HG02885 (cell line): ENCODE results near the gene FOXC2.

Source experiments
- ATAC-seq: cut with Tn5 transposase; IDR thresholded peaks from one replicate; pipeline ENCODE4 v1.9.1; 2021; ENCODE audit warnings: mild to moderate bottlenecking; ENCODE audit not compliant: unreplicated experiment, poor library complexity

The FOXC2 gene

DNA sequence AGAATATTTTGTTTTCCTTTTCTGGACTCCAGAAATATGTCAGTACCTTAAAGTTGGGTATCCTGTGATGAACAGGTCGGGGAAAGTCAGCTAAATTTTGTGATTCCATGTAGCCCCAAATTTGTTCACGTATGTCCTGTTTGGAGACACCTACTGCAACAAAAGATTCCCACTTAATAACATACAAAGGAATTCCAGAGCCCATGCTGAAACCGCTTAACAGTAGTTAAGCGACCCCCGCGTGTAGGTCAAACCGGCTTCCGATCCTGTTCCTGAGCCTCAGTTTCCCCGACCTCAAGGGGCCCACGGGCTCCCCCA lies 12.1 kb upstream of the FOXC2 start:
- no peak for ATAC-seq

GRCh38 chr16:86554917-86555703 lies 11.5 kb upstream of the FOXC2 start, which contains the start of gene MTHFSD:
Gene MTHFSD (minus strand): TSS chr16:86555235. CDS start chr16:86555184, 51 bp downstream.
- ATAC-seq: peak; percentile 92

DNA sequence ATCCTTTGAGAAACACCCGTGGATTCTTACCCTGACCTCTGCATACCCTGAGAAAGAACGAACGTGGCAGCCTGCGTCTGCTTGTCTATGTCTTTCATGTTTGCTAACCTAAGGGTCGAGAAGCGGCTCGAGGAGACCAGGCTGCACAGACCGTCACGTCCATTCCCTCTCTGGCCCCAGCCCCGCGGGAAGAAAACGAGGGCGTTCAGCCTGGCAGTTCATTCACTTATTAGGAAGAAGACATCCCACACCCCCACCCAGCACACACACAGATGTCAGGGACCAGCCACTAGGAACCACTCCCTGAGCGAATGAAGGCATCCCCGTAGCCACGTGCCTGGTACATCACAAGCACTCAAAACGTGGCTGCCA lies 10.9 kb upstream of the FOXC2 start:
- ATAC-seq: no peak

GRCh38 chr16:86556576-86556975 lies 10.1 kb upstream of the FOXC2 start:
- no peak for ATAC-seq

DNA sequence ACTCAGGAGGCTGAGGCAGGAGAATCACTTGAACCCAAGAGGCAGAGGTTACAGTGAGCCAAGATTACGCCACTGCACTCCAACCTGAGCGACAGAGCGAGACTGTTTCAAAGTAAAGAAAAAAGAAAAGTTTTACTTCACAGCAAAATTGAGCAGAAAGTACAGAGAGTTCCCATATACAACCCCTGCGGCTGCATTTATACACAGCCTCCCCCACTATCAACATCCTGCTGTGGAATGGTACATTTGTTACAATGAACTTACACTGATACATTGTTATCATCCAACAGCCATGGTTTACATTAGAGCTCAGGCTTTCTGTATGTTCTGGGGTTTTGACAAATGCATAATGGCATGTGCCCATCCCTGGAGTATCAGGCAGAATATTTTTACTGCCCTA lies 9.0 kb upstream of the FOXC2 start:
- ATAC-seq: no peak

DNA sequence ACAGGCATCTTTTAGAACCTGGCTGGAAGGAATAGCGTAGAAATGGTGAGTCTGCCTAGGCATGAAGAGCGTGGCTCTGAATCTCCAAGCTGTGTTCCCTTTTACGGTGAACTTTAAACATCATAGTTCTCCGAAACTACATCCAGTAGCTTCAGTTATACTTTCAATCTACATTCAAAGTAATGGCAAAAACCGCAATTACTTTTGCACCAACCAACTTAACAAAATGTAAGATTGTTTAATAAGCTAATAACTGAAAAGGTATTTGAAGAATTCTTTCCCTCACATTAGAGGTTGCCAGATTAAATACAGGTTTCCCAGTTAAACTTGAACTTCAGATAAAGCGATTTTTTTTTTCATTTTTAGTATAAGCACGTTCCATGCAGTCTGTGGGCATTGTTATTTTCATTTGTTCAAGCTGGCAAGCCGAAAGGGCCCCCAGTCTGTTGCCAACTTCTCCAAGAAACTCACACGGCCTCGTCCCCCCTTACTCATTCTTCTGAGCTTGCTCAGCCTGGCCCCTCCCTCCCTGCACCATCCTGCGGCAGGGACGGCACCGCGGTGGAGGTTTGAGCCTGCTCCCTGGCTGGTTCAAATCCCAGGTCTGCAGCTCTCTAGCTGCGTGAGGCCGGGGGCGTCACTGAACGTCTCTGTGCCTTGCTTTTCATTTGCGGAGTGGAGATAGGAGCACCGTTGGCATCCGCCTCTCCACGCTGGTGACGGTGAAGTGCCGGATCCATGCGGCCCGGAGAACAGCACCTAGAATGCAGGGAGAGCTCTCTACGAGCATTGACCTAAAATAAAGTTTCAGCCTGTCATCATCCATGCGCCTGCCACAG lies 8.1 kb upstream of the FOXC2 start:
- no peak for ATAC-seq

GRCh38 chr16:86559802-86560305 lies 6.8 kb upstream of the FOXC2 start:
- no peak for ATAC-seq

GRCh38 chr16:86562356-86562755 lies 4.3 kb upstream of the FOXC2 start:
- ATAC-seq: no peak

DNA sequence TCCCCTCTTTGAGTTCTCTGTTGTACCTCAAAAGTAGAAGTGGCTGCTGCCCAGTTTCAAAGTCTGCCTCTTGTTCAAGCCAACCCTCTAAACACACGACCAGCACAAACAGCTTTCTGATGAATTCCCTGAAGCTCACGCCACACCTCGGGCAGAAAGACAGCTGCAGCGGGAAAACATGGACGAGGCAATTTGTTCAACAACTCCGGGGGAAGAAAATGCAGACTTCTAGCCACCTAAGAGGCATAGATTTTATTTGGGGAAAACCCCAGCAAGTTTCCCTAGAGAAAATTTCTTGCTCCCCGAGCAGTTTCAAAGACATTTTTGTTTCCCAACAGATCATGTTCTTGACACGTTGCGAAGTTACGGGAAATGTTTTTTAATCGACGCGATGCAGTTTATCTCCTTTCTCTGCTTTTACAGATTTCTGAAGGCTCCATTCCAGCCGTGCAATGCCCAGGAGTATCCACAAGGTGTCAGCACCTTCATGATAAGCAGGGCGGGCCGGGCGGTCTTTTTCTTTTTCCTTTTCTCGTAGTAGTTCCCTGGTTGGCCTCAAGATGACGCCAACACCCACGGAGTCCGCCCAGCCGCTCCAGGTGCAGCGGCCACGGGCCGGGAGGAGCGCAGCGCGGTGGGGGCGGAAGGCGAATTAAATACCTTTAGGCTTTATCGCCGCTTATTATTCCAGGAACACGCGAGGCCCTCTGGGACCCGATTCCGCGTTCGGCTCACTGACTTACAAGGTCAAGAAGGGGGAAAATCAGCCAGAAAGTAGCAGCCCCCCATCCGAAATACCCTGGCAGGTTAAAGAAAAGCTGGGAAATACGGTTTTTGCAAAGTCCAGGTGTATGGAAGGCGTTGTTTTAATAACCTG lies 2.9 kb upstream of the FOXC2 start:
- peak; percentile 73 for ATAC-seq

DNA sequence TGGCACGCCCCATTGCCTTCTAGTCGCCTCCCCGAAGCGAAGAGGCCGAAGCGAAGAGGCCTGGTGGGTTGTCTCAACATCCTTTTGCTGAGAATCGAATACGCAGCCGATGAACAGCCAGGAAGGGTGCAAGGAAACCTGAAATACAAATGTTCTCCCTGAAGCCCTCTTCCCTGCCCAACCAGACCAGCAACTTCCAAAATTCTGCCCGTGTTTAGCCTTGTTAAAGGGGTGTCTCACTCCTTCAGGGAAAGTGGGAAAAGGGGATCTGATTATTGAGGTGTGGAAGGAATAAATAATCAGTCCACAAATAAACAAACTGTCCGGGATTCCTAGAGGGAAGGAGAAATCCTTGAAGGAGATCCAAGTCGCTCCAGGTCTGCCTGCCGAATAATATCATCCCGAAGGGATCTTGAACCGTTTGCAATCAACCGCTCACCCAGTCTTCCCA lies 1.4 kb upstream of the FOXC2 start:
- no peak for ATAC-seq

GRCh38 chr16:86565644-86566511 lies 751 bp upstream of the FOXC2 start:
- no peak for ATAC-seq

- ATAC-seq: no peak
Observed at GRCh38 chr16:86566966-86567700, 504 bp downstream of the FOXC2 start.

DNA sequence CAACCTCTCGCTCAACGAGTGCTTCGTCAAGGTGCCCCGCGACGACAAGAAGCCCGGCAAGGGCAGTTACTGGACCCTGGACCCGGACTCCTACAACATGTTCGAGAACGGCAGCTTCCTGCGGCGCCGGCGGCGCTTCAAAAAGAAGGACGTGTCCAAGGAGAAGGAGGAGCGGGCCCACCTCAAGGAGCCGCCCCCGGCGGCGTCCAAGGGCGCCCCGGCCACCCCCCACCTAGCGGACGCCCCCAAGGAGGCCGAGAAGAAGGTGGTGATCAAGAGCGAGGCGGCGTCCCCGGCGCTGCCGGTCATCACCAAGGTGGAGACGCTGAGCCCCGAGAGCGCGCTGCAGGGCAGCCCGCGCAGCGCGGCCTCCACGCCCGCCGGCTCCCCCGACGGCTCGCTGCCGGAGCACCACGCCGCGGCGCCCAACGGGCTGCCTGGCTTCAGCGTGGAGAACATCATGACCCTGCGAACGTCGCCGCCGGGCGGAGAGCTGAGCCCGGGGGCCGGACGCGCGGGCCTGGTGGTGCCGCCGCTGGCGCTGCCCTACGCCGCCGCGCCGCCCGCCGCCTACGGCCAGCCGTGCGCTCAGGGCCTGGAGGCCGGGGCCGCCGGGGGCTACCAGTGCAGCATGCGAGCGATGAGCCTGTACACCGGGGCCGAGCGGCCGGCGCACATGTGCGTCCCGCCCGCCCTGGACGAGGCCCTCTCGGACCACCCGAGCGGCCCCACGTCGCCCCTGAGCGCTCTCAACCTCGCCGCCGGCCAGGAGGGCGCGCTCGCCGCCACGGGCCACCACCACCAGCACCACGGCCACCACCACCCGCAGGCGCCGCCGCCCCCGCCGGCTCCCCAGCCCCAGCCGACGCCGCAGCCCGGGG lies 1.3 kb downstream of the FOXC2 start:
- no peak for ATAC-seq

GRCh38 chr16:86568677-86569623 lies 2.3 kb downstream of the FOXC2 start:
- ATAC-seq: no peak

GRCh38 chr16:86569701-86570447 lies 3.2 kb downstream of the FOXC2 start:
- ATAC-seq: no peak
